Frontal cortex (tissue), 4 donors: ENCODE results near the gene VWA3A. TPM values are rescaled to one million over a fixed set of nuclear protein-coding genes. Genes with fewer than 3 reads are reported as not detected.
"Not testable (repeated sequence)": the region's sequence is repeated elsewhere in the genome, so short reads cannot be mapped to it uniquely, and the experiment has no call there.

Experiments
- DNase-seq, 2 donors: peaks; one replicate each; pipeline ENCODE4 v3.0.0; 2012; ENCODE audit warnings: low spot score in 2 of 2
- FAIRE-seq: peaks from 2 replicates; lab custom pipeline; 2012; peaks lifted over from hg19 to GRCh38; lab: Jason Lieb, UNC
- total RNA-seq: library from RNA; depleted of rRNA; stranded (reverse); fragments of >200 nt; gene quantifications from one replicate; pipeline ENCODE4 v1.2.3, GENCODE V29; 2014
- donor health status: control.
- donor health status: control.
- donor health status: control.

Gene VWA3A
- total RNA-seq = 2.4 TPM

GRCh38 chr16:22092143-22092933, at the start of gene VWA3A:
Gene VWA3A, plus strand, starts transcription at chr16:22092541. Its CDS starts 97 bp downstream, at chr16:22092638.
- DNase-seq (no peak), FAIRE-seq (no peak)

- DNase-seq, FAIRE-seq: not testable (repeated sequence)
Measured at GRCh38 chr16:22043882-22044281, 48.5 kb upstream of the VWA3A start.

- not testable (repeated sequence) for FAIRE-seq, DNase-seq
Measured at GRCh38 chr16:22045888-22046287, 46.5 kb upstream of the VWA3A start.

GRCh38 chr16:22050963-22051362, 41.4 kb upstream of the VWA3A start:
- DNase-seq (no peak), FAIRE-seq (no peak)

GRCh38 chr16:22052980-22053379, 39.4 kb upstream of the VWA3A start:
- no peak for DNase-seq
- no peak for FAIRE-seq

- DNase-seq (no peak), FAIRE-seq (no peak)
Measured at GRCh38 chr16:22053921-22054341, 38.4 kb upstream of the VWA3A start.

GRCh38 chr16:22054847-22055590, 37.3 kb upstream of the VWA3A start:
- FAIRE-seq (no peak), DNase-seq (no peak)

GRCh38 chr16:22055881-22056280, 36.5 kb upstream of the VWA3A start:
- no peak for FAIRE-seq
- no peak for DNase-seq

- no peak for FAIRE-seq
Measured at GRCh38 chr16:22063888-22064467, 28.4 kb upstream of the VWA3A start.

GRCh38 chr16:22065252-22065651, 27.1 kb upstream of the VWA3A start:
- FAIRE-seq (no peak), DNase-seq (no peak)

More at GRCh38 chr16:22063888-22064467, 28.4 kb upstream of the VWA3A start:
- no peak for DNase-seq

GRCh38 chr16:22070361-22071330, 21.7 kb upstream of the VWA3A start:
- DNase-seq = no peak
- FAIRE-seq = no peak

GRCh38 chr16:22071331-22071910, 20.9 kb upstream of the VWA3A start:
- FAIRE-seq = no peak
- DNase-seq = no peak

- no peak for DNase-seq
- FAIRE-seq = no peak
Measured at GRCh38 chr16:22073350-22073749, 19.0 kb upstream of the VWA3A start.

- FAIRE-seq (no peak), DNase-seq (no peak)
Measured at GRCh38 chr16:22075043-22075757, 17.1 kb upstream of the VWA3A start.

GRCh38 chr16:22075776-22076175, 16.6 kb upstream of the VWA3A start:
- FAIRE-seq = no peak
- DNase-seq = no peak

GRCh38 chr16:22077700-22078313, 14.5 kb upstream of the VWA3A start:
- peak; percentile 10 to 32 for DNase-seq
- FAIRE-seq = no peak

- DNase-seq (no peak), FAIRE-seq (no peak)
Measured at GRCh38 chr16:22078656-22079055, 13.7 kb upstream of the VWA3A start.

GRCh38 chr16:22081050-22081449, 11.3 kb upstream of the VWA3A start:
- no peak for FAIRE-seq
- no peak for DNase-seq
